ENCODE results near the gene RNASEH2B. TPM values are rescaled to one million over a fixed set of nuclear protein-coding genes. Genes with fewer than 3 reads are reported as not detected.

RNASEH2B gene
- total and polyA plus RNA-seq, 2 donors (not counting 1 experiment from before 2014, with no cell fraction given) = 64.0 to 151 TPM

DNA sequence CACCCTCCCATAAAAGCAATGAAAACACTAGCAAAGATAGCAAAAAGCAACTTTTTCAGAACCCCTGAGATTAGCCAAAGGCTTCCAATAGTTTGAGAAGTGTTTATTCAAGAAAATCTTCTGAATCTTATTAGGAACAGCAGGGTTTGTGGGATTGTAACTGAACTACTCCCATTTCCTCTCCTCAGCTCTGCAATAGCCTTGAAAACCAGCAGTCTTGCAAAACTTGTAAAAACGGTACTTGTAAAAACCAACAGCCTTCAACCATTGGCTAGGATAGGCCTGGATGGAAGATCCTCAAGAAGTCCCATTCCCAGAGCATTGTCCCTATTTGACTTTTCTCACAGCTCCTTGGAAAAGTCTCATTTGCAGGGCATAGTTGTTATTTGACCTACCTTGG lies 12.1 kb downstream of the RNASEH2B start:
- H3K36me3 ChIP-seq (replicated peaks in 1 of 2; ENCODE audit: control extremely low read depth in 1 of 2, control insufficient read depth in 1 of 2, extremely low read depth in 1 of 2, insufficient read depth in 2 of 2, low read length in 1 of 2) = peaks cover 7 to 17% of the 10 kb centered on the region in 2 experiments
- Mint-ChIP-seq H3K9me3 (ENCODE audit: insufficient read depth) (peaks cover 5% of the 10 kb centered on the region), H3K4me3 (no peak overlapping the region), H3K27ac (no peak overlapping the region), H3K27me3 (no peaks in the 10 kb centered on the region), H3K4me1 (peaks cover 45% of the 10 kb centered on the region)
- peaks cover 20% of the 10 kb centered on the region for H4K20me1 ChIP-seq (ENCODE audit: control insufficient read depth, insufficient read depth, low read length, poor library complexity, severe bottlenecking)
- H3K9me3 ChIP-seq (ENCODE audit: control extremely low read depth in 1 of 3, control insufficient read depth in 2 of 3, insufficient read depth in 1 of 3, low read length in 2 of 3) = peaks cover 5 to 37% (median 17%) of the 10 kb centered on the region in 3 donors
- intact Hi-C loops (cut with micrococcal nuclease) = no loop called here
- no peaks in the 10 kb centered on the region for H3K27me3 ChIP-seq (replicated peaks in 1 of 4; ENCODE audit: control extremely low read depth in 1 of 4, control insufficient read depth in 3 of 4, insufficient read depth in 4 of 4, low read length in 3 of 4)
- peaks cover 98% of the 10 kb centered on the region for H3K79me2 ChIP-seq (ENCODE audit: control insufficient read depth, insufficient read depth, low read length)
- H3K4me3 ChIP-seq (ENCODE audit: control extremely low read depth in 1 of 5, extremely low read depth in 1 of 5, insufficient read depth in 1 of 5, low read depth in 2 of 5, low read length in 4 of 5) = no peak overlapping the region
- no peak overlapping the region for H3K4me2 ChIP-seq (replicated peaks; ENCODE audit: low read depth, low read length, poor library complexity, severe bottlenecking)
- CTCF ChIA-PET = interaction anchor here (0.6 to 0.7 kb wide), 2 partner anchors 10 to 899 kb away, joined by 3 read pairs; no protein-coding TSS in a partner anchor
- no peak overlapping the region for H3K27ac ChIP-seq (ENCODE audit: low read length in 2 of 2)
- no peak for DNase-seq
- H3K9ac ChIP-seq (ENCODE audit: low read length) = no peak overlapping the region
- ATAC-seq (ENCODE audit: low read depth) = no peak
- no peak overlapping the region for H2AFZ ChIP-seq (ENCODE audit: insufficient read depth, low read depth, low read length, poor library complexity, severe bottlenecking)
- WGBS (ENCODE audit: insufficient coverage) = 100% methylated on average over 1 of the region's 1 CpG
- TF ChIP-seq EZH2 (IDR thresholded peaks at IDR 0.05; ENCODE audit: borderline replicate concordance, insufficient read depth, low read depth, low read length, poor library complexity, severe bottlenecking) = no peak
- TF ChIP-seq, protein P1, sequence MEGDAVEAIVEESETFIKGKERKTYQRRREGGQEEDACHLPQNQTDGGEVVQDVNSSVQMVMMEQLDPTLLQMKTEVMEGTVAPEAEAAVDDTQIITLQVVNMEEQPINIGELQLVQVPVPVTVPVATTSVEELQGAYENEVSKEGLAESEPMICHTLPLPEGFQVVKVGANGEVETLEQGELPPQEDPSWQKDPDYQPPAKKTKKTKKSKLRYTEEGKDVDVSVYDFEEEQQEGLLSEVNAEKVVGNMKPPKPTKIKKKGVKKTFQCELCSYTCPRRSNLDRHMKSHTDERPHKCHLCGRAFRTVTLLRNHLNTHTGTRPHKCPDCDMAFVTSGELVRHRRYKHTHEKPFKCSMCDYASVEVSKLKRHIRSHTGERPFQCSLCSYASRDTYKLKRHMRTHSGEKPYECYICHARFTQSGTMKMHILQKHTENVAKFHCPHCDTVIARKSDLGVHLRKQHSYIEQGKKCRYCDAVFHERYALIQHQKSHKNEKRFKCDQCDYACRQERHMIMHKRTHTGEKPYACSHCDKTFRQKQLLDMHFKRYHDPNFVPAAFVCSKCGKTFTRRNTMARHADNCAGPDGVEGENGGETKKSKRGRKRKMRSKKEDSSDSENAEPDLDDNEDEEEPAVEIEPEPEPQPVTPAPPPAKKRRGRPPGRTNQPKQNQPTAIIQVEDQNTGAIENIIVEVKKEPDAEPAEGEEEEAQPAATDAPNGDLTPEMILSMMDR (IDR thresholded peaks at IDR 0.05) = no peak
- POLR2A ChIA-PET = interaction anchor here (0.7 kb wide), 1 partner anchor 11 kb away, joined by 3 read pairs; no protein-coding TSS in a partner anchor
- peaks cover 19 to 24% of the 10 kb centered on the region in 2 donors for H3K4me1 ChIP-seq (ENCODE audit: control insufficient read depth in 2 of 2, insufficient read depth in 2 of 2, low read length in 2 of 2)

DNA sequence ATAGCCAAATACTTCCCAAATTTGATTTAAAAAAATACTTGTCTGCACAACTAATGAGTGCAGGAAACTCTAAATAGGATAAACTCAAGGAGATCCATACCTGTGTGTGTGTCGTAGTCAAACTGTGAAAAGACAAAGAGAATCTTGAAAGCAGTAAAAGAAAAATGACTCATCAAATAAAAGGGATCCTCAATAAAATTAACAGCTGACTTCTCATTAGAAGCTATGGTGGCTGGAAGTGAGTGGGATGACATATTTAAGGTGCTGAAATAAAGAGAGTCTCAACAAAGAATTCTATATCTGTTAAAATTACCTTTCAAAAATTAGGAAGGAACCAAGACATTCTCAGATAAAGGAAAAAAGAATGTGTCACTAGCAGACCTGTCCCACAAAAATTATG lies 13.7 kb downstream of the RNASEH2B start:
- peaks cover 13 to 14% of the 10 kb centered on the region in 2 donors for H3K4me1 ChIP-seq (ENCODE audit: control insufficient read depth in 2 of 2, insufficient read depth in 2 of 2, low read length in 2 of 2)
- Mint-ChIP-seq H3K27ac (no peak overlapping the region), H3K27me3 (no peaks in the 10 kb centered on the region), H3K9me3 (ENCODE audit: insufficient read depth) (peaks cover 5% of the 10 kb centered on the region), H3K4me3 (no peak overlapping the region), H3K4me1 (peaks cover 45% of the 10 kb centered on the region)
- no peaks in the 10 kb centered on the region for H3K27me3 ChIP-seq (replicated peaks in 1 of 4; ENCODE audit: control extremely low read depth in 1 of 4, control insufficient read depth in 3 of 4, insufficient read depth in 4 of 4, low read length in 3 of 4)
- intact Hi-C loops (cut with micrococcal nuclease) = no loop called here
- H3K4me2 ChIP-seq (replicated peaks; ENCODE audit: low read depth, low read length, poor library complexity, severe bottlenecking) = no peak overlapping the region
- ChIA-PET CTCF (no interaction called here), POLR2A (no interaction called here)
- peaks cover 95% of the 10 kb centered on the region for H3K79me2 ChIP-seq (ENCODE audit: control insufficient read depth, insufficient read depth, low read length)
- peaks cover 14% of the 10 kb centered on the region for H4K20me1 ChIP-seq (ENCODE audit: control insufficient read depth, insufficient read depth, low read length, poor library complexity, severe bottlenecking)
- H3K9ac ChIP-seq (ENCODE audit: low read length) = no peak overlapping the region
- WGBS (ENCODE audit: insufficient coverage) = no CpG with 5 or more reads among the region's 1 CpG
- DNase-seq (no peak), ATAC-seq (ENCODE audit: low read depth) (no peak)
- no peak overlapping the region for H3K4me3 ChIP-seq (ENCODE audit: control extremely low read depth in 1 of 5, extremely low read depth in 1 of 5, insufficient read depth in 1 of 5, low read depth in 2 of 5, low read length in 4 of 5)
- TF ChIP-seq EZH2 (IDR thresholded peaks at IDR 0.05; ENCODE audit: borderline replicate concordance, insufficient read depth, low read depth, low read length, poor library complexity, severe bottlenecking) = no peak
- TF ChIP-seq, protein P1 (IDR thresholded peaks at IDR 0.05) = no peak
- H3K9me3 ChIP-seq (ENCODE audit: control extremely low read depth in 1 of 3, control insufficient read depth in 2 of 3, insufficient read depth in 1 of 3, low read length in 2 of 3) = peaks cover 5 to 37% (median 17%) of the 10 kb centered on the region in 3 donors
- no peak overlapping the region for H3K27ac ChIP-seq (ENCODE audit: low read length in 2 of 2)
- H3K36me3 ChIP-seq (replicated peaks in 1 of 2; ENCODE audit: control extremely low read depth in 1 of 2, control insufficient read depth in 1 of 2, extremely low read depth in 1 of 2, insufficient read depth in 2 of 2, low read length in 1 of 2) = peaks cover 7 to 17% of the 10 kb centered on the region in 2 experiments
- no peak overlapping the region for H2AFZ ChIP-seq (ENCODE audit: insufficient read depth, low read depth, low read length, poor library complexity, severe bottlenecking)
